ENCODE measurements around the gene CXCL14. TPM values are rescaled to one million over a fixed set of nuclear protein-coding genes. Genes with fewer than 3 reads are reported as not detected.

Gene CXCL14
- polyA plus RNA-seq, 1 experiment: not detected

DNA sequence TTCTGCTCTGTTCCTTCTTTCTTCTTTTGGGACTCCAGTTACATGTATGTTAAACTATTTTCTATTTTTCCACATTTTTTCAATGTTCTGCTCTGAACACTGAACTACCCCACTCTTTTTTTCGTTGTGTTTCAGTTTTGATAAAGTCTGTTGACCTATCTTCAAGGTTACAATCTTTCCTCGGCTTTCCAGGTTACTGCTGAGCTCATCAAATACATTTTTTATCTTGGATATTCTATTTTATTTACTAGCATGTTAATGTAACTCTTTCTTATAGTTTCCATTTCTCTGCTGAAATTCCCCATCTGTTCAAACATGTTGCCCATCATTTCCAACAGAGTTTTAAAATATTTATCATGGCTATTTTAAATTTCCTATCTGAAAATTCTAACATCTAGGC lies 56.8 kb downstream of the CXCL14 start:
- peaks cover 5% of the 10 kb centered on the region for H3K27me3 ChIP-seq (ENCODE audit: control insufficient read depth, insufficient read depth, low read length)
- CTCF ChIA-PET: interaction anchor here (2.0 to 2.2 kb wide), 2 partner anchors 30 to 39 kb away, joined by 6 to 7 read pairs; no protein-coding TSS in a partner anchor
- POLR2A ChIA-PET: no interaction called here
- no peak overlapping the region for H3K4me3 ChIP-seq (ENCODE audit: low read depth, low read length)
- no peak for DNase-seq (ENCODE audit: low read depth, low spot score)
- TF ChIP-seq, protein P1, sequence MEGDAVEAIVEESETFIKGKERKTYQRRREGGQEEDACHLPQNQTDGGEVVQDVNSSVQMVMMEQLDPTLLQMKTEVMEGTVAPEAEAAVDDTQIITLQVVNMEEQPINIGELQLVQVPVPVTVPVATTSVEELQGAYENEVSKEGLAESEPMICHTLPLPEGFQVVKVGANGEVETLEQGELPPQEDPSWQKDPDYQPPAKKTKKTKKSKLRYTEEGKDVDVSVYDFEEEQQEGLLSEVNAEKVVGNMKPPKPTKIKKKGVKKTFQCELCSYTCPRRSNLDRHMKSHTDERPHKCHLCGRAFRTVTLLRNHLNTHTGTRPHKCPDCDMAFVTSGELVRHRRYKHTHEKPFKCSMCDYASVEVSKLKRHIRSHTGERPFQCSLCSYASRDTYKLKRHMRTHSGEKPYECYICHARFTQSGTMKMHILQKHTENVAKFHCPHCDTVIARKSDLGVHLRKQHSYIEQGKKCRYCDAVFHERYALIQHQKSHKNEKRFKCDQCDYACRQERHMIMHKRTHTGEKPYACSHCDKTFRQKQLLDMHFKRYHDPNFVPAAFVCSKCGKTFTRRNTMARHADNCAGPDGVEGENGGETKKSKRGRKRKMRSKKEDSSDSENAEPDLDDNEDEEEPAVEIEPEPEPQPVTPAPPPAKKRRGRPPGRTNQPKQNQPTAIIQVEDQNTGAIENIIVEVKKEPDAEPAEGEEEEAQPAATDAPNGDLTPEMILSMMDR (IDR thresholded peaks at IDR 0.05; ENCODE audit: low read depth, low read length): no peak
- no peaks in the 10 kb centered on the region for H3K9me3 ChIP-seq (ENCODE audit: control insufficient read depth, insufficient read depth, low read length)
- no peak overlapping the region for H3K27ac ChIP-seq (ENCODE audit: low read depth, low read length)

Other genes with a start within 250 kb of the CXCL14 start
- gene MACROH2A1, start 179.8 kb downstream of the CXCL14 start, polyA plus RNA-seq (2011; rRNA removed): 117 and 129 TPM in 2 replicates
- gene DCANP1, start 131.6 kb downstream of the CXCL14 start, polyA plus RNA-seq (2011; rRNA removed): not detected in 2 replicates
- gene TIFAB, start 126.6 kb downstream of the CXCL14 start, polyA plus RNA-seq (2011; rRNA removed): not detected in 2 replicates
- gene NEUROG1, start 43.0 kb downstream of the CXCL14 start, polyA plus RNA-seq (2011; rRNA removed): not detected in 2 replicates

Data from AG04450 (cell line).